Left cardiac atrium (tissue), 4 donors: ENCODE data around the gene CEP76. TPM values are rescaled to one million over a fixed set of nuclear protein-coding genes. Genes with fewer than 3 reads are reported as not detected.

Source experiments
- ATAC-seq, 2 donors: fragments of 200-7000 bp; cut with Tn5 transposase; one replicate each; pipeline ENCODE4 v1.9.1; 2020; ENCODE audit warnings: mild to moderate bottlenecking in 2 of 2, moderate library complexity in 2 of 2
- DNase-seq: peaks from one replicate; pipeline ENCODE4 v3.0.0-alpha.2; 2020
- intact Hi-C, 2 donors: fragments of 100-400 bp; cut with DNase I; formaldehyde crosslinking; loops; one replicate each; pipeline versions ENCODE4 v1.14.1 to v1.15.1; 2022 to 2023
- long read RNA-seq: library from polyadenylated mRNA; unstranded; transcript quantifications from one replicate; pipeline ENCODE4 v2.0.0, GENCODE V29; 2021
- total RNA-seq, 2 donors: library from RNA; stranded (reverse); fragmentation: NEBNext Ultra II Directional; extraction: Animal tissue kit (Norgen Biotek cat#: 25700); gene quantifications; one replicate each; pipeline ENCODE4 v1.2.1, GENCODE V29; 2021
- donor health status: DM: no; HTN: yes; CAD: no.
- donor health status: DM: no; HTN: yes; CAD: no; lungs with severe emphysema.
- donor health status: DM: yes; HTN: yes; CAD: no.
- donor health status: Dilated cardiomyopathy.

Gene CEP76, protein sequence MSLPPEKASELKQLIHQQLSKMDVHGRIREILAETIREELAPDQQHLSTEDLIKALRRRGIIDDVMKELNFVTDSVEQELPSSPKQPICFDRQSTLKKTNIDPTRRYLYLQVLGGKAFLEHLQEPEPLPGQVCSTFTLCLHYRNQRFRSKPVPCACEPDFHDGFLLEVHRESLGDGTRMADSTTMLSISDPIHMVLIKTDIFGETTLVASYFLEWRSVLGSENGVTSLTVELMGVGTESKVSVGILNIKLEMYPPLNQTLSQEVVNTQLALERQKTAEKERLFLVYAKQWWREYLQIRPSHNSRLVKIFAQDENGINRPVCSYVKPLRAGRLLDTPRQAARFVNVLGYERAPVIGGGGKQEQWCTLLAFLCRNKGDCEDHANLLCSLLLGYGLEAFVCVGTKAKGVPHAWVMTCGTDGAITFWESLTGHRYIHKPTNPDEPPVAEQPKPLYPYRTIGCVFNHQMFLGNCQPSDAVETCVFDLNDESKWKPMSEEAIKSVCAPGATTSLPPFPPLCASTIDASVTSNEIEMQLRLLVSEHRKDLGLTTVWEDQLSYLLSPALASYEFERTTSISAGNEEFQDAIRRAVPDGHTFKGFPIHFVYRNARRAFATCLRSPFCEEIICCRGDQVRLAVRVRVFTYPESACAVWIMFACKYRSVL
- total RNA-seq: 1 to 10 TPM; 3.9 to 5.7 TPM
- long read RNA-seq, transcript CEP76-201 (12 exons, 2,939 nt): major isoform, 8 of 10 reads
- long read RNA-seq, partial matches to known transcripts: 1 of 10 reads
- long read RNA-seq, other reads (novel, unspliced or antisense): 1 of 10 reads

DNA sequence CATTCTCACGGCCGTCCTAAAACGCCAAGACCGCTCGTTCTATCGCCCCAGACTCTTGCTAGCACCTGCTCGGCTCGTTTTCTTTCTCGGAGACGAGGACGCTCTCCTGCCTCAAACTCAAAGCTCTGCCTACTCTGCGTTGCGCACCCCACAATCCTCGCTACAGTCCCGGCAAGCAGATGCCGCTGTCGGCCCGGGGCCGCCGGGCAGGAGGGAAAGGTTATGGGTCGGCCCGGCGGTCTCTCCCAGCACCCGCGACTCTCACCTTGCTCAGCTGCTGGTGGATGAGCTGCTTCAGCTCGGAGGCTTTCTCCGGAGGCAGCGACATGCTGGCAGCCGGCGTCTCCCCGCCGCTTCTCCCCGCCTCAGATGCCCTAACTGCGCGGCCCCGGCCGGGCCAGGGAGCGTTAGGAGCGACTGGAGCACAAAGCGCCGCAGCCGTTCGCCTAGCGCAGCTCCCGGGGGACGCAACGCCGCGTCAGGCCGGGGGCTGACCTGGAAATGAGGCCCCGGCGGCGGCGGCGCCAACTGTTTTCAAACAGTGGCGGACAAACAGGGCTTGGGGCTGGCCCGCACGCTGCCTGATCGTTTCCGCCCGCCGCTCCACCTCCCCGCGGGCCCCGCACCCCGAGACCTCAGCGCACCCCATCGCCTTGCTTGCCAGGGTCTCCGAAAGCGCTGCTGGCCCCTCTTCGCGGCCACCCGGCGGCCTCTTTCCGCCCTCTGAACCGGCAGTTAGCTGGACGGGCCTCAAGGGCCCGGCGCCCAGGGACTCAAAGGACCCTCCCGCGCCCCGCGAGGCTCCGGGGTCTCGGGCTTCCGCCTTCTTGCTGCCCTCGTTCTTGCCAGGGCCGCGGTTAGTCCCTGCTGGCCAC is at the start of gene CEP76, which contains the start of gene PSMG2:
TSS of gene CEP76 (minus strand) at position 503 of the 875 bp plus-strand sequence. CDS start at position 328, 175 bp downstream.
TSS of gene PSMG2 (plus strand) at position 822 of the 875 bp plus-strand sequence. CDS start 66 bp downstream, outside the sequence.
- ATAC-seq: peak; percentile 96 to 97
- DNase-seq: peak; percentile 96
- intact Hi-C loops: no loop called here

DNA sequence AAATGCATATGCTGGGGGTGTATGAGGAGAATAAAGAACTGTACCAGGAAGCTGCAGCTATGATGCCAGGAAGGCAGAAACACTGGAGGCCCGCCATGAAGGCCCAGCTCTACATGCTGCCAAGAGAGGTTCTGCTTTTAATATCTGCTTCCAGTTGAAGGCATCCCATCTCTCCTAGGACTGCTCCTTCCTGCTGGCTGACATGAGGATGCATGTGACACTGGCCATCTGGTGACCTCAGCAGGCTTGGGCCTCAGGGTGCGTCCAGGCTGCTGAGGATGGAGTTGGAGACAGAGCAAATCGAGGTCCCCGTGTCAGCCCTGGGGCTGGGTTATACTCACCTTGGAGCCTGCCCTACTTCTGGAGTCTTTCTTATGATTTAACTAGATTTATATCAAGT is 49.4 kb upstream of the CEP76 start:
- ATAC-seq (no peak), DNase-seq (no peak)
- intact Hi-C loops: no loop called here

DNA sequence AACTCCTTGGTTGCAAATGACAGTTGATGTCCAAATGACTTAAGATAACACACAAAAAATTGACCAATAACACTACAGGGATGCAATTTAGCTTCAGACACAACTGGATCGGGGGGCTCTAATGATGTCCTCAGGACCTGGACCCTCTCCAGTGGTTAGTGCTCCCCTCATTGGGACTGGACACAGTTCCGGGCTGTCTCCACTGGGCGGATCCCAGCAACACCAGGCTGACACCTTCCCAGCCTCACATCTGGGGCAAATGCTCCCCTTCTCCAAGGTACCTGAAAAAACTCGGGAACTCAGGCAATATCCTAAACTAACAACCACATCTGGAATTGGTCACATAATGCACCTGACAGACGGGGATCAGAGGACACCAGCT is 49.0 kb upstream of the CEP76 start:
- intact Hi-C loops: no loop called here
- ATAC-seq (no peak), DNase-seq (no peak)

DNA sequence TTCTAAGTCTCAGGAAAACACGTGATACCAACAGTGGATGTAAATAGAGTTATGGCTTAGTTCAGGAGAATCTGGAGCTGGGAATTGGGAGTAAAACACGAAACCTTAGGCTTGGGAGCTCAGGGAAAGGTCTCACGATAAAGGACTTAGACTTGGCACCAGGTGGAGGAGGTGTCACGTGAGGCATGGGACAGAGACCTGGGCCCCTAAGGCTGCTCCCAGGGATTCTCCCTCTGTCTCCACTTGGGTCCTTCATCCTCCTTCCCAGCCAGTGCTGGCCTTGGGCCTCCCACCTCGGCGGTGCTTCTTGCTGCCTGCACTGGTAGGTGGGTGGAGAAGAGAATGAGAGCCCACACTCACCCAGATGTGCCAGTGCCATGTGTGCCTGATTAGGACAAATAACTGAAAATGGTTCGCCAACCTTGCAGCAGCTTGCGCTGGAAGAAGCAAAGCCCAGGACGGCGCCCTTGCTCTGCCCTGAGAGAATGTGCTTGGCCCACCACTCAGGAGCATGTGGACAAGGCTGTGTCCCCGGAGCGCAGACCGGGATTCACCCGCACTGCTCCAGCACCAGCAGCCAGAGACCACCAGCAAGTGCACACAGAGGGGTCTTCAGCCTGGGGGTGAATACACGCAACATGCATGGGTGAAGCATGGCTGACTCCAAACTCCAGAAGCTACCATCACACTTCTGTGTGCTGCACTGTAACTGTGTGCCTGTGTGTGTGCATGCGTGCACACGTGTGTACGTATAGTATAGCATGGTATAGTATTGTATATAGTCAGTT is 48.4 kb upstream of the CEP76 start:
- no peak for DNase-seq
- no peak for ATAC-seq
- intact Hi-C loops: no loop called here

DNA sequence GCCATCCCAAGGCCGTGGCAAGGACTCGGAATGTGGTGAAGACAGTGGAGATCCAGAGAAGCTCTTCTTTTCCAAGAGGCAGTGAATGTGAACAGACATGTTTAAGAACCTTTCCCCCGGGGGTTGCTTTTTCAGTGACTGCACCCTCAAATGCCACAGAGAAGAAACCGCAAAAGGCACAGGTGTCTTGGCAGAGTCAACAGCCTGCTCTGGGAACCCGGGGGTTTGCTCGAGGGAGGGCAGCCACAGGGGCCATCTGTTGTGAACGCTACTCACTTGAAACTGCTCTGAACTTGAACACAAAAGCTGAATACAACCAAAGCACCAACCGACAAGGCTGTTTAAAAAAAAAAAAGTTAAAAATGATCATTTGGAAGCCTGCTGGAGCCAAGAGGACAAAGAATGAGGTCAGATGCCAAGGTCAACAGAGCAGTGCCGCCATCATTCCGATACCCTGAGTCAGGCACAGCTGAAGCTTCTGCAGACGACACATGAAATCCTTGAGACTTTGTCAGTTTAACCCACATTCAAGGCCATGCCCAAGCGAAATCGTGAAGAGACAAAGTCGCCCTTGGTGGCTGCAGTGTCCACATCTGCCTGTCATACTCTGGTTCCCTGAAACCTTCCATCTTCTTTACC is 47.7 kb upstream of the CEP76 start:
- ATAC-seq: no peak
- intact Hi-C loops: no loop called here
- no peak for DNase-seq

DNA sequence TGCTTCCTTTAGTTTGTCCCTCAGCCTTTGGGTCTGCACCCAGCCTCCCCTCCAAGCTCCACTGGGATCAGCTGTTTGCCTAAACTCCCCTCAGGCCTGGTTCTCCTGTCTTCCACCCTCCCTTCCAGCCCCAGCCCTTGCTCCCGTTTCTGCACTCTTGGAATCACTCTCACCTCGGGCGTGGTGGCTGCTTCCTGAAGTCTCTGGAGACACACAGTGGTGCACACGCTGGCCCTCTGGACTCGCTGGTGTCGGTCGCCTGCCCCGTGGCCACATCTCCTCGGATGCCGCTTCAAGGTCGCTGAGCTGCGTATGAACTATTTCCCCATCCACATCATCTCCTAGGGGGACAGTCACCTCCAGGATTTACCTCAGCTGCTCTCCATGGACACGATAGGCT is 46.6 kb upstream of the CEP76 start:
- DNase-seq (no peak), ATAC-seq (no peak)
- intact Hi-C loops: no loop called here

DNA sequence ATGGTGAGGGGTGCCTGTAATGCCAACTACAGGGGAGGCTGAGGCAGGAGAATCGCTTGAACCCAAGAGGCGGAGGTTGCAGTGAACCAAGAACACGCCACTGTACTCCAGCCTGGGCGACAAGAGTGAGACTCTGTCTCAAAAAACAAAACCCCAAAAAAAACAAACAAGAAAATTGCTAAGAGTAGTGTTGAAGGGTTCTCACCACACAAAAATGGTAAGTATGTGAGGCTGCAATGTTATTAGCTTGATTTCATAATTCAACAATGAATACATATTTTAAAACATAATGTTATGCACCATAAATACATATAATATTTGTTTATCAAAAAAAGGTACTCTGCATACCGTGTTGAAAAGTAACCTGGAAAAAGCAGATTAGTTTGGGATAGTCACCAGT is 46.1 kb upstream of the CEP76 start:
- DNase-seq (no peak), ATAC-seq (no peak)
- intact Hi-C loops: no loop called here

DNA sequence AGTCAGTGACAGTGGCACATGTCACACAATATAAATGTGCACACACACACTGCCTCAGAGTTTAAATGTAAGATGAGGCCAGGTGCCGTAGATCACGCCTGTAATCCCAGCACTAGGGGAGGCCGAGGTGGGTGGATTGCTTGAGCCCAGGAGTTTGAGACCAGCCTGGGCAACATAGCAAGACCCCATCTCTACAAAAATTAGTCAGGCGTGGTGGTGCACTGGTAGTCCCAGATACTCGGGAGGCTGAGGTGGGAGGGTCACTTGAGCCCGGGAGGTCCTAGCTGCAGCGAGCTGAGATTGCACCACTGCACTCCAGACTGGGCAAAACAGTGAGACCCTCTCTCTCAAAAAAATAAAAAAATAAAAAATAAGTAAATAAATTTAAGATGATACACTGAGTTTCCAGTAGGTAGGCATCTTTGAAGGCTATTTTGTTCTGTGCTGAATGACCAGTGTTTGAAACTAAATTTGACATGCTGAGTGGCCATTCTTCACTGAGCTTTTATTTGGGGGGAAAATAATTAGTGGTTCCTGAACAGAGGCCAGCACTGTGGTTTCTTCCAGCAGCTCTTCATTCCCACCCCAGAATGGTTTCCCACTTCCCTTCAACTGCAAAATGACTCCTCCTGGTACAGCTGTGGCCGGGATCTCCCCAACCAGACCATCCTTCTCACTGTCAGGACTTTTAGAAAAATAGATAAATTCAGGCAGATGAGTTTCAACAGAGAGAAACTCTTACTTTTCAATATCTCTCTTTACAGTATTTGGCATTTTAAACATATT is 45.2 kb upstream of the CEP76 start:
- intact Hi-C loops: no loop called here
- no peak for DNase-seq

DNA sequence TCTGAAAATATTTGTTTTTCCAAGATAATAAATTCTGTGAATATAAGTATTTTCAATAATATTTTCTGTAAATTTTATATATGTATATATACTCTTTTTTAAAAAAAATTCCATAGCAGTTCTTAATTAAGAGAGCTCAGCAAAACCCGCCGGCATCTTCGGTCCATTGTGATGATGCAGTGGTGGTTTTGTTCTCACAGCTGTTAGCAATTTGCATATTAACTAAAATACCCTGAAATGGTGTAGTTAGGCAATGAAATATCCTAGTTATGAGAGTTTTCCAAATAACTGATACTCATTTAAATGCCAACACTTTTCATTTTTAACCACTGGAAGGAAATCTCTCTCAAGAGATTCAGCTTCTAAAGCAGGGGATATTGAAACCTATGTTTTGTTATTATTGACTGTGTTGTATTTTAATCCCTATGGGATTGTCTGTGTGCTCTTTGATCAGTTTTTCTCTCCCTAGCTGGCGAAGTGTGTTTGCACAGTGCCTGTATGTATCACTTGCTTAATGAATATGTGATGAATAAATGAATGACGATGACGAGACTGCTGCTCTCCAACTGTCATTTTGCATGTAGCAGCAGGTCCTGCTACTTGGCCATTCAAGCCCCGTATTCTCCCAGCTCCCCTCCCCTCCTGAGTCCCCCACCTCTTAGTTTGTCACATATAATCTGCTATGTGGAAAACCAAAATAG is 42.7 kb upstream of the CEP76 start:
- ATAC-seq (no peak), DNase-seq (no peak)
- intact Hi-C loops: no loop called here

More for the DNA sequence above, 45.2 kb upstream of the CEP76 start:
- no peak for ATAC-seq

DNA sequence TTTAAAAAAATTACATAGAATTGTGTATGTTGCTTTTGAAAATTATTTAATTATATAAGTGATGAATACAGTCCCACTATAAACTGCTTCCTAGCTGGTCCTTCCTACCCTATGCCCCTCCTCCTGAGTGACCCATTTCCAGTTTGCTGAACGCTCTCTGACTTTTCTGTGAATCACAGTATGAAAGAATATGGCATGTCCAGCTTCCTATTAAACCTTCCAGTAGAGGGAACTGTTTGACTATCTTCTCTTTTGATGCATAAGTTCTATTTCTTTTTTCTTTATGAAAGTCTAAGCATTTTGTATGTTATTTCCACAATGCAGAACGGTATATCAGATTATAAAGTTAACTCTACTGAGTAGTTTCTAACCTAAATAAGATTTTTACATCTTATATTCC is 41.6 kb upstream of the CEP76 start:
- ATAC-seq: peak; percentile 71 to 81
- no peak for DNase-seq
- intact Hi-C loops: loop anchor here in 1 of 2 donors (5.0 kb wide), 1 partner anchor 188 kb away; no protein-coding TSS in a partner anchor

DNA sequence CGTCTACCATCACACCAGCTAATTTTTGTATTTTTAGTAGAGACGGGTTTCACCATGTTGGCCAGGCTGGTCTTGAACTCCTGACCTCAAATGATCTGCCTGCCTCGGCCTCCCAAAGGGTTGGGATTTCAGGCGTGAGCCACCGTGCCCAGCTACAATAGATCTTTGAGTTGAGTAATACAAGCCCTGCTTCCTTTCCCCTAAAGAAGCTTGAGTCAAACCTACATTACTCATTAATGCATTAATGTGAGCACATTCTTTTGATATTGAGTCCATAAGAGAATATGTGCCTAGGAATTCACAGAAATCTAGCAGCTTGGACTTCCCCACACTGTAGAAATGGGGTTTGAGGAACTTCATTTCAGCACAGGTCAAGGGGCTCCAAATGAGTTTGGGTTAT is 39.9 kb upstream of the CEP76 start:
- intact Hi-C loops: loop anchor here in 1 of 2 donors (5.0 kb wide), 1 partner anchor 190 kb away; no protein-coding TSS in a partner anchor
- ATAC-seq (no peak), DNase-seq (no peak)

DNA sequence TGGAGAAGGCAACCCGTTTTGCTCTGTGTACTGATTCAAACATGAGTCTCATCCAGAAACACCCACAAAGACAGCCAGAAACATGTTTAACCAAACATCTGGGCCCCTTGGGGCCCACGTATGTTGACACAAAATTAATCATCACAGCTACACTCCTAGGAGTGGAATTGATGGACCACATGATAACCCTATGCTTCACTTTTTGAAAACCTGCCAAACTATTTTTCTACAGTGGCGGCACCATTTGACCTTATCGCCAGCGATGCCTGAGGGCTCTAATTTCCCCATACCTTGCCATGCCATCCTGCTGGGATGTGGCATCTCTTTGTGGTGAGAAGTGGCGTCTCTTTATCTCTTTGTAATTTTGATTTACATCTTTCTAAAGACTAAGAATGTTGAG is 38.8 kb upstream of the CEP76 start:
- ATAC-seq: no peak
- intact Hi-C loops: loop anchor here in 1 of 2 donors (5.0 kb wide), 1 partner anchor 191 kb away; no protein-coding TSS in a partner anchor
- no peak for DNase-seq

DNA sequence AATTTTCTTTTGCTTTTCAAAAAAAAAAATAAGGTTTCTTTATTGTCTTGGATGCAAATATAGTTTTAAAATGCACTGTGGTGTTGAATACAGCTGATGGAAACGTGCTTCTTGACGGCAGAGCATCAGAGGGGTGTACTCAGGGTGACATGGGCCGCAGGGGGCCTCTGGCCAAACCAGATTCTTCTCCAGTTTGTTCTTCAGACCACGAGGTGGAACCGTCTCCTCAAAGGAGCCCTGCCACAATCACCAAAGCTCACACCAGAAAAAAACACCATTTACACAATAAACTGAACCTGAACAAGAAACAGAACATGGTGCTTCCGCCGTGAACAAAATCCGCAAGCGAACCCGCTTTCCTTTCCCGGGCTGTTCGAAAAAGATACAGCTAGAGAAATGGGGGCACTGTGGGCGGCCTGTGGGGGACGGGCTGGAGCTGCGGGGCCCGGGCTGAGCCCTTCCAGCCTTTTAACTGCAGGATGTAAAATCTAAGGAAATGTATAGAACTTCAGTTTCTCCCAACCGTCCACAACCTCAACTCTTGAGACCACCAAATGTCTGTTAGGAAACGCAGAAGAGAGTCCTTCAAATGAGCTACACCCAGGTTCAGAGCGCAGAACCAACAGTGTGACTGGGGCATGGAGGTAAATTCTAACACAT is 34.9 kb upstream of the CEP76 start:
- no peak for DNase-seq
- ATAC-seq: no peak
- intact Hi-C loops: no loop called here

DNA sequence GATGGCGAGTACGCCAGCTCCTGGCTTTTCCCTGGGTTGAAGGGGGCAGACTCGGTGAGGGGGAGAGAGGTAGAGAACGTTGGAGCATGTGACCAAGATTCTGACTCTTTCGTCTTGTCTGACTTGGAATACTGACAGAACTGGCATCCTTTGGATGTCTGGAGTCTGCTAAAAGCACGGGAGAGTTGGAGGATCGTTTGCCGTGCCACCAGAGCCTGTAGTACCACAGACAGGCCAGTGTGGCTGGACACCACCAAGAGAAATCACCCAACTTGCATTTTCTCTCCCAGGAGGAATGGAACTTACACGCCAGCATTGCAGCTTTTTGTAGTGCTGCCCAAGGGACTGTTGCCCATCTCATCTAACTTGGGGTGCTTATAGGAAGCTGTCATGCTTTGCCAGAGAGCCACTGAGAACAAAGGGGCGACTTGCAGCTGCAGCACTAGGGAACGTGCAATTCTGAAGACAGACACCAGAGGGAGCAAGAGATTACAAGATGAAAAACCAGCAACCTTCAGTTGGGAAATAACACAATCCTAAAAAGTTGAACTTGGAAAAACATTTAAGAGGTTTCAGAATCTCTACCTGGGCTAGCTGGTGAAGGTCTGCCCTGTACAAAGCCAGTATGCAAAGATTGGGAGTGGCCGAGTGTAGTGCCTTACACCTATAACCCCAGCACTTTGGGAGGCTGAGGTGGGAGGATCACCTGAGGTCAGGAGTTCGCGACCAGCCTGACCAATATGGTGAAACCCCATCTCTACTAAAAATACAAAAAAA is 24.4 kb upstream of the CEP76 start:
- no peak for DNase-seq
- ATAC-seq: peak; percentile 50 to 57
- intact Hi-C loops: loop anchor here (1.0 to 2.0 kb wide), 2 partner anchors 207 to 208 kb away; no protein-coding TSS in a partner anchor

DNA sequence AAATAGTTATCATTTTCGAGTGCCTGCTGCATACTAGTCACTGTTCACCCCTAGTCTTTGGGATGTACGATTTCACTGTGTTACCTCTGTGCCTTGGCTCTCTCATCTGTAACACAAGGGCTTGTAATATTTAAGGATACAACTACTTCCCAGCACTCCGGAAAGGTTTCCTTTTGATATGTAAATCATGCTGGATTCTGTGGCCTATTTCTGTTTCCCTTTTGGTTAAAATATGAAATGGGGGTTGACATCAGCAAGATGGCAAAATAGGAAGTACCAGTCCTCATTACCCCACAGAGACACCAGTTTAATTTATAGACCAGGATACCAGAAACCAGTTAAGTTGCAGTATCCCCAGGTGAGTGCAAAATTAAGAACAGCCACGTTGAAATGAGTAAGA is 23.8 kb upstream of the CEP76 start:
- no peak for DNase-seq
- intact Hi-C loops: loop anchor here in 1 of 2 donors (2.0 kb wide), 1 partner anchor 208 kb away; no protein-coding TSS in a partner anchor
- ATAC-seq: no peak
